Activated CD8-positive, alpha-beta memory T cell treated with anti-CD3 and anti-CD28 coated beads for 48 hours (primary cell): ENCODE measurements around the gene MZT2B.
"Not testable (repeated sequence)": the region's sequence is repeated elsewhere in the genome, so short reads cannot be mapped to it uniquely, and the experiment has no call there.

ENCODE experiments used
- DNase-seq, 3 experiments: peaks; one replicate each; pipeline ENCODE4 v3.0.0-alpha.2; 2020; ENCODE audit warnings: low read depth in 2 of 3, low spot score in 2 of 3

Gene MZT2B

DNA sequence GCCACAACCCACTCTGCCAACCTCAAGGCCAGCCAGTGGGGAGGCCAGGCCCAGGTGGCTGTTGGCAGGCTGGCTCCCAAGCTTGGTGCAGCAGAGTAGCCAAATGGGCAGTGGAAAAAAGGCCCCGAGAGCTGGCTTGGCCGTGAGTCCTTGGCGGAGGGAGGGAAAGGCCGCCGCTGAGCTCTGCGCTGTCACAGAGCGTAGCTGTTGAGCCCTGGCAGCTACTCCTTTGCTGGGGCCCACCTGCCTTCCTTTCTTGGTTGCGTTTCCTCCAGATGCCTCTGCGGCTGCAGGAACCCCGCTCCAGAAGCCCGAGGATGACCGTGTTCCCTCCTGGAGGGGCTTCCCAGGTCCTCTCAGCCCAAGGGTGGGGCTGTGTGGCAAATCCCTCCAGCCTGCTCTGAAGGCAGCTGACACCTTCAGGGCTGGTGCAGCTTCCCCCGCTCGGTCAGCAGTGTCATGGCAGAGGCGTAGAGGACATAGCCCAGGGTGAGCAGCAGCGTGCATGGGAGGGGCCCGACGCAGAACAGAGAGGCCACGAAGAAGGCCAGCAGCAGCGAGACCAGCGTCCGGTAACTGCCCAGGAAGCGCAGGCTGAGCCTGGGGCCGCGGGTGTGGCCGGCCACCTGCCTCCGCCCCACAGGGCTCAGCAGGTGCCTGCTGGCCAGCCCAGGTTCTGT, 29.8 kb upstream of the MZT2B start:
- not testable (repeated sequence) for DNase-seq

DNA sequence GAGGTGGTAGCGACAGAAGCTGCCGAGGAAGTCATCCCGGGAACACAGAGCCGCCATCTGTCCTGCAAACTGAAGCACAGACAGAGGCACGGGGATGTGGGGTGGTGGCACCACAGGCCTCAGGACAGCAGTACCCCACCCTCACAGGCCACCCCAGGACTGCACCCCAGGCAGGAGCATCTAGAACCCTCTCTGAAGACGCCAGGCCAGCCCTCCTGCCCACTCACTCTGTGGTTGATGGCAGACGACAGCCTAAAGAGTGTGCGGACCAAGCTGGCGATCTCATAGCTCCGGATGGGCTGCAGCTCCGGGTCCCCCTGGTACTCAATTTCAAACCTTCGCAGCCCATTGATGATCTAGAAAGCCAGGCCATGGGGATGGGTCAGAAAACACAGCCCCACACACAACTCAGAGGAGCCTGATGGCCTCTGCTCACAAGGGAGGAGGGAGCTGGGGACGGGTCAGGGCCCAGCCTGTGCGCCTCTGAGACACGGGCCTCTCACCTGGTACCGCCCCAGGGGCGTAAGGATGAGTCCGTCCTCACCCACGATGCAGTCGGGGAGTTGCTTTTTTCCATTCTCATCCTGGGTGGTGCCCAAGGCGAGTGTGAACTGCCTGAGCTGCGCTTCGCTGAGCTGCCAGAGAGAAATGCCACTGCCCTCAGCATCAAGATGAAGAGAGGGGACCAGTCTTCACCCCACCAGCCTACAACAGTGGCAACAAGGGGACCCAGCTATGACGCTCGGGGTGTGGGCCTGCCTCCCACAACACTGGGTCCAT, 29.1 kb upstream of the MZT2B start:
- DNase-seq, result no peak

- DNase-seq, result not testable (repeated sequence)
Observed at GRCh38 chr2:130153721-130154422, 28.2 kb upstream of the MZT2B start.

GRCh38 chr2:130154423-130154770, 27.7 kb upstream of the MZT2B start:
- DNase-seq, result not testable (repeated sequence)

GRCh38 chr2:130154773-130155765, 27.0 kb upstream of the MZT2B start:
- no peak for DNase-seq

- DNase-seq, result not testable (repeated sequence)
Observed at GRCh38 chr2:130155956-130156623, 26.0 kb upstream of the MZT2B start.

DNA sequence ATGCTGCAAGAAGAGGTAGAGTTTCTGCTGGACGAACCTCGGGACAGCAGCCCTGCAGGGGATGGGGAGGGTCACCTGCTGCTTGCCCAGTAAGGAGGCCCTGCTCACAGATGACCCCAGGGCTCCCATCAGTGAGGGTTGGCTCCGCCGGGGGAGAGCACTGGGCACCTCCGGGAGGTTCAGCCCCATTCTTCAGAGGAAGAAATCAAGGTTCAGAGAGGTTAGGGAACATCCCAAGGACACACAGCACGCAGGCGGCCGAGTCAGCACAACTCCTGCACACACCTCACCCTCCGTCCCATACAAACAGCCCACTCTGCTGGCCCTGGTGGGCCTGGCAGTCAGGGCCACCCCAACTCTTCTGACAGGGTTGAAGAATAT, 25.4 kb upstream of the MZT2B start:
- no peak for DNase-seq

DNA sequence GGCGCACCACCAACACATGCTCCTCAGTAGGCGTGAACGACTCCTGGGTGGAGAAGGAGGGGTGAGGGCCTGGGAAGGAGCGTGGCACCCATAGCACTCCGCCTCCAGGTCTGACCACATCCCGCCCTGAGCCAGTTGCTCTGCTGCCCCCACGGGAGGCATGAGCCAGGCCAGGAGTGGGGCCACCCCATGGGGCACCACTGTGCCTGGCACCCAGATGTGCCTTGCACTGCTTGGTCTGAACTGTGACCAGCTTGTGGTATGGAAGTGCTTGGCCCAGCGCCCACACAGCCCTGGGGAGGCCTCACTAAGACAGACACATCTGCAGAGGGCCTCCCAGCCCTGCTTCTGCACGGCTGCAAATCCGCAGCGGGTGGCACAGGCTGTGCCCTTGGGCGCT, 24.7 kb upstream of the MZT2B start:
- not testable (repeated sequence) for DNase-seq

DNA sequence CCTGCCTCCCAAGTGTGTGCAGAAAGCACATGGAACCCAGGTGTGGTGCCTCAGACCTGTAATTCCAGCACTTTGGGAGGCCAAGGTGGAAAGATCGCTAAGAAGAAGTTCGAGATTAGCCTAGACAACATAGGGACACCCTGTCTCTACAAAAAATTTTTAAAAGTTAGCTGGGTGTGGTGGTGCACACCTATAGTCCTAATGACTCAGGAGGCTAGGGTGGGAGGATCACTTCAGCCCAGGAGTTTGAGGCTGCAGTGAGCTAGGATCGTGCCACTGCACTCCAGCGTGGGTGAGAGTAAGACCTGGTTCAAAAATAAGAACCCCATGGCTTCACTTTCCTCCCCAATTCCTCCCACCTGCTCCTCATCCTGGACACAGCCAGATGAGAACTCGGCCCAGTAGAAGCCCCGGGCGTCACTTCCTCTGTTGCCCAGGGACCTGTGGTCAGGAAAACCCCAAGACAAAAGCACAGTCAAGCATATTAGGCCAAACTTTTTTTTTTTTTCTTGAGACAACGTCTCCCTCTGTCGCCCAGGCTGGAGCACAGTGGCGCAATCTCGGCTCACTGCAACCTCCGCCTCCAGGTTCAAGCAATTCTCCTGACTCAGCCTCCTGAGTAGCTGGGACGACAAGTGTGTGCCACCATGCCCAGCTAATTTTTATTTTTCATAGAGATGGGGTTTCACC, 24.1 kb upstream of the MZT2B start:
- not testable (repeated sequence) for DNase-seq

- DNase-seq, result no peak
Observed at GRCh38 chr2:130158631-130159030, 23.4 kb upstream of the MZT2B start.

GRCh38 chr2:130159376-130159775, 22.7 kb upstream of the MZT2B start:
- not testable (repeated sequence) for DNase-seq

DNA sequence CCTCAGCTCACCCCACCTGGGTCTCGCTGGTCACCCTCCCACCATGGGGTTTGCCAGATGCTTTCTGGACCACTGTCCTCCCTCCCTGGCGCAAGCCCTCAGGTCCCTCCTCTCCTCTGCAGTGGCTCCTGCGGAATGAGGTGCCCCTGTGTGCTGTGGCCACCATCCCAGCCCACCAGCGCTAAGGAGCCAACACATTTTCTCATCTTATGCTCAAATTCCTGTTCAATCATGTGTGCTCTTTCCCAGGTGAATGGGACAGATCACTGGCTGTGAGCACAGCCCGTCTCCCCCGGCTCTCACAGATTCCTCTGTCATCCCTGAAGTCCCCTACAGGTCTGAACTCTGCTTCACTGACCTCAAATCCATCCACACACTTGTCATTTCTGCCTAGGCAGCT, 21.9 kb upstream of the MZT2B start:
- DNase-seq, result no peak

DNA sequence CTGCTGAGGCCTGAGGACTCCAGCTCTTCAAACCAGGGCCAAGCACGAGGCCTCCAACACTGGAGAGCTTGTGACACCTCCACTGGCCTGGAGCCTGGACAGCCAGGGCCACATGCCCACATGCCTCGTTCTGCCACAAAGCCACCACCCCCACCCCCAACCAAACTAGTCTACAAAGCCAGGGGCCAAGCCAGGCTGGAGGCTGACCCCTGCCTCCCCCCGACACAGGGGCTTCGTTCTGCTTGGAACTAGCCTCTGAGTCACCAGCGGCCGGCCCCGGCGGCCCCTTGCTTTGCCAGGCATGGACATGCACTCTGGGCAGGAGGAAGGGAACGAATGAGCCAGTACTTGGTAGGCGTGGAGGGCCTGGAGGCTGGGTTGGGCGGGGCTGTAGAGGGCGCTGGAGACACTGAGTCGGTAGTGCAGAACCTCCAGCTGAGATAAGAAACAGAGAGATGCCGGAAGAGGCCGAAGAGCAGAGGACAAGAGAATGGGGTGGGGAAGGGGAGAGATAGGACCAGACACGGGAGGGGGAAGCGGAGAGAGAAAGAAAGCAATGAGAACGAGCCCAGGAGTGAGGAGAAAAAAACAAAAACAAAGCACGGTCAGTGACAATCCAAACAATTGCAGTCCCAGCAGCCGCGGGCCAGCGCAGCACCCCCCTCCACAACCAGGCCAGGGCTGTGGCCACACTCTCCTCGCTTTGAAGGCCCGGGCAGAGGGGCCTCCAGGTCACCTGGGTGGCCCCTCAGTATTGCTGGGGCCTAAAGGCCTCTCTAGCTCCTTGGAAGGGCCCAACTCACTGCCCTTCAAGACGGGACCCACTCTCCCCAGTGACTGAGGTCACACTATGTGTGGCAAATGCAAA, 21.0 kb upstream of the MZT2B start:
- not testable (repeated sequence) for DNase-seq

DNA sequence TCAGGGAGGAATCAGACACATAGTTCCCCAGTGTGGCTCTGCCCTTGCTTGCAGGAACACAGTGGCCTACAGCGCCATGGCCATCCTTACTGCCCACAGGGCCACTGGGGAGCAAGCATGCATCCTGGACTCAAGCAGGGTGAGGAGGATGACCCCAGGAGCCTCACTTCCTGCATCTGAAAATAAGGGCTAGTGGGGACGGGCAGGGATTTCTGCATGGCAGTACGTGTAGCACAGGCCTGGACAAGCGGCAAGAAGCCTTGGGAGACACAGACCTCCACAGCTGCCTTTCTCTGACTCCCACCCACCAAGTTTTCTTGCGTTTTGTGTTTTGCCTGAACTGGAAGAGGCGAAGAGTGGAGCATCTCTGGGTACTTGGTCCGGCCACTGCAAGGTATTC, 19.6 kb upstream of the MZT2B start:
- not testable (repeated sequence) for DNase-seq

DNA sequence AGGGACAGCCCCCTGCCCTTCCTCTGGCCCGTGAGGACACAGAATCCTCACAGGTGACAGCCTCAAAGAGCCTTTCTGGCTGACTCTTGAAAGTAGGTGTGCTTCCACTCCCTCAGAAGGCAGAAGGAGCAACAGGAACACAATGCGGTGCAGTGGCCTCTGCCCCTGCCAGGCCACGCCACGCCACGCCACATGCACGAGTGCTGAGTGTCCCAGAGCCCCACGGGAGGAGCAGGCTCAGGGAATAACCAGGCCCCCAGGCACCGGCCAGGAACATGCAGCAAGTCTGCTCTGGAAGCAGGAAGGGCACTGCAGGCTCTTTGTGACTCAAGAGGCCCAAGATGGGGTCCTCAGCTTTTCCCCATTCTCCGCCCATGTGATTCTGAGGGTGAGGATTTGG, 19.1 kb upstream of the MZT2B start:
- no peak for DNase-seq

DNA sequence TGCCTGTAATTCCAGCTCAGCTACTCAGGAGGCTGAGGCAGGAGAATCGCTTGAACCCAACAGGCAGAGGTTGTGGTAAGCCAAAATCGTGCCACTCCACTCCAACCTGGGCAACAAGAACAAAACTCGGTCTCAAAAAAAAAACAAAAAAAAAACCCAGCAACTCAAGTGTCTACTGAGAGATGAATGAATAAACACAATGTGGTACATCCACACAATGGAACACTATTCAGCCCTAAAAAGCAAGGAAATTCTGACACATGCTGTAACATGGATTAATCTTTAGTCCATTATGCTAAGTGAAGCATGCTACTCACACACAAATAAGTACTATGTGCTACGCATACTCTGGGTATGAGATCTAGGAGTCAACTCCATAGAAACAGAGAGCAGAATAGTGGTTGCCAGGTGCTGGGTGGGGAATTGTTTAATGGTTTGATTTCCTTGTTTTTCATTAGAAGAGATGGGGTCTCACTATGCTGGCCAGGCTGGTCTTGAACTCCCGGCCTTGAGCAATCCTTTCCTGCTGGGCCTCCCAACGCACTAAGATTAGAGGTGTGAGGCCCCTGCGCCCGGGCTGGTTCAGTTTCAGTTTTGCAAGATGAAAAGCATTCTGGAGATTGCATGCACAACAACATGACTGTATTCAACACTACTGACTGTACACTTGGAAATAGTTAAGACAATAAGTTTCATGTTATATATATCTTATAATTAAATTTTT, 16.6 kb upstream of the MZT2B start:
- no peak for DNase-seq

DNA sequence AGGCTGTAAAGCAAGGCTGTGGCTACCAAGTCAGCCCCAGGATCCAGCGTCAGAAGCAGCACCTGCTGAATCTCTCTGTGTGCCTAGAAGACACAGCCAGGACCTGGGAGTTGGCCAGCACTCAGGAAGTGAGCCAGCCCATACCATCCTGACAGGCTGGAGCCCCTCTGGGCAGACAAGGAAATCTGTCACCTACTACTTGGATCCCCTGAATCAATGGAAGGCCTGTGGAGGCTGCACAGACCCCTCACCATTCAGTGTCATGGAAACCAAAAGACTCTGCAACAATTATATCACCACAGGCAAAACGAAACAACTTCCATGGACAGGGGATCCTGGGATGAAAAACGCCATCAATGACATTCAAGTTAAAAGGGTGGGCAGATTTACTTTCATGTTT, 15.5 kb upstream of the MZT2B start:
- not testable (repeated sequence) for DNase-seq

DNA sequence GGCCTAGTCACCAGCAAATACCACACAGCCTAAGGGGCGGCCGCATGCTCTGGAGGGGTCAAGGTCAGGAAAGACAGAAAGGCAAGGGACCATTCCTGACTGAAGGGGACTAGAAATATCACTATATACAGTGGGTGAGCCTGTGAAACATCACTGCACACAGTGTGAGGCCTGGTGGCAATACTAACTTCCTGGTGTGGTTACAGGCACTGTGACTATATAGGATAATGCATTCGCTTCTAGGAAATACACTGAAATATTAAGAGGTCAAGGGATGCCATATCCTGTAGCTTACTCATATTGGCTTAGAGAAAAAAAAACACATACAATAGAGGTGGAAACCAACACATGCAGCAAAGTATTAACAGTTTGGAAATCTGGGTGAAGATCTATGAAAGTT, 12.9 kb upstream of the MZT2B start:
- DNase-seq, result not testable (repeated sequence)
